Skeletal muscle satellite cell (primary cell): ENCODE measurements around the gene SEL1L2.

Experiments used
- H3K27me3 ChIP-seq: 2 replicates; pipeline ENCODE4 v1.7.0; 2013; ENCODE audit warnings: low read length; ENCODE audit not compliant: control insufficient read depth, insufficient read depth
- H3K36me3 ChIP-seq: 2 replicates; pipeline ENCODE4 v1.7.0; 2013; ENCODE audit warnings: mild to moderate bottlenecking, control low read depth, low read length; ENCODE audit not compliant: insufficient read depth
- H3K4me1 ChIP-seq: 2 replicates; pipeline ENCODE4 v1.7.0; 2013; ENCODE audit warnings: low read length; ENCODE audit not compliant: control insufficient read depth, insufficient read depth
- H3K4me2 ChIP-seq: 2 replicates; pipeline ENCODE4 v1.7.0; 2013; ENCODE audit warnings: mild to moderate bottlenecking, low read length
- H3K4me3 ChIP-seq: 2 replicates; pipeline ENCODE4 v1.7.0; 2013; ENCODE audit warnings: low read length
- H3K9ac ChIP-seq: 2 replicates; pipeline ENCODE4 v1.7.0; 2013; ENCODE audit warnings: mild to moderate bottlenecking, low read depth, low read length, moderate library complexity
- H3K9me3 ChIP-seq: replicated peaks from 2 replicates; pipeline ENCODE4 v1.7.0; 2013; ENCODE audit warnings: mild to moderate bottlenecking, control low read depth, low read length

Gene SEL1L2

GRCh38 chr20:13865156-13865555 is 125.3 kb downstream of the SEL1L2 start:
- H3K4me2 ChIP-seq, result no peak overlapping the region
- no peaks in the 10 kb centered on the region for H3K9me3 ChIP-seq
- H3K27me3 ChIP-seq, result no peaks in the 10 kb centered on the region
- H3K4me1 ChIP-seq, result peaks cover 10% of the 10 kb centered on the region
- no peak overlapping the region for H3K9ac ChIP-seq
- H3K4me3 ChIP-seq, result no peak overlapping the region
- no peaks in the 10 kb centered on the region for H3K36me3 ChIP-seq

DNA sequence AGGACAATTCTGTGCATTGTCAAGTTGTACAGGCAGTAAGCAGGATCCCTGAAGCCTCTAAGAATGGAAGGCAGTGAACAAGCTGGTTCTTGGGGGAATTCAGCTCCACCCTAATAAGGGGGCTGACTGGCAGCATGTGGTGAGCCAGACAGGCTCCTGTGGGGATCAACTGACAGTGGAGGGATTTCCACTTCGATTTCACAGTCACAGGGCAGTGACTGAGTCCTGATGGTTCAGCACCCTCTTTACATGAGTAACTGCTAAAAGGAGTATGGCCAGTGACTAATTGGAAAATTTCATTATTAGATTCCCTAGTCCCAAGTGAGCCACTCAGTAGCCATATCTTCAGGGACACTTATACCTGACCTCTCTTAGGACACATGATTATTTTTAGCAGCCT is 127.2 kb downstream of the SEL1L2 start:
- Histone ChIP-seq H3K4me2 (no peak overlapping the region), H3K27me3 (no peaks in the 10 kb centered on the region), H3K4me3 (no peak overlapping the region), H3K9me3 (no peaks in the 10 kb centered on the region), H3K9ac (no peak overlapping the region), H3K4me1 (peaks cover 10% of the 10 kb centered on the region), H3K36me3 (no peaks in the 10 kb centered on the region)

DNA sequence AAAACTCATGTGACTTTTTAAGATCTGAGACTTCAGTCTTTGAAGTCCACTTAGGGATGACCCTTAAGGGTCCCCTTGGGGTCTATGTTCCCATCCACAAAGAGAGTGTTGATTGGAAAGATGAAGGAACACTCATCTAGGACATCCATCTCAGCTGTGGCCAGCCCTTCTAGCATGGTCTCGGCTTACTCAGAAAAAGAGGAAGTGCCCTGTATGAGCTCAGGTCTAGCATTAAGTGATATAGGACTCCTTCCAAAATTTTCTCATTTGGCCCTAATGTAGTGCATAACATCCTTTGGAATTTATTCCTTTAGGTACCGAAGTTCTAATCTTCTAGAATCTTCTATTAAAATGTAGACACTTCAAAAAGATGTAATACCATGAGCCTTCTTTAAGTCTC is 128.2 kb downstream of the SEL1L2 start:
- no peaks in the 10 kb centered on the region for H3K36me3 ChIP-seq
- peaks cover 6% of the 10 kb centered on the region for H3K4me1 ChIP-seq
- no peak overlapping the region for H3K4me3 ChIP-seq
- H3K4me2 ChIP-seq, result no peak overlapping the region
- H3K27me3 ChIP-seq, result no peaks in the 10 kb centered on the region
- H3K9ac ChIP-seq, result no peak overlapping the region
- H3K9me3 ChIP-seq, result no peaks in the 10 kb centered on the region

- Histone ChIP-seq H3K36me3 (no peaks in the 10 kb centered on the region), H3K4me1 (no peaks in the 10 kb centered on the region), H3K27me3 (no peaks in the 10 kb centered on the region), H3K4me3 (no peak overlapping the region), H3K9ac (no peak overlapping the region), H3K4me2 (no peak overlapping the region), H3K9me3 (no peaks in the 10 kb centered on the region)
Observed at GRCh38 chr20:13858871-13859270, 131.5 kb downstream of the SEL1L2 start.

DNA sequence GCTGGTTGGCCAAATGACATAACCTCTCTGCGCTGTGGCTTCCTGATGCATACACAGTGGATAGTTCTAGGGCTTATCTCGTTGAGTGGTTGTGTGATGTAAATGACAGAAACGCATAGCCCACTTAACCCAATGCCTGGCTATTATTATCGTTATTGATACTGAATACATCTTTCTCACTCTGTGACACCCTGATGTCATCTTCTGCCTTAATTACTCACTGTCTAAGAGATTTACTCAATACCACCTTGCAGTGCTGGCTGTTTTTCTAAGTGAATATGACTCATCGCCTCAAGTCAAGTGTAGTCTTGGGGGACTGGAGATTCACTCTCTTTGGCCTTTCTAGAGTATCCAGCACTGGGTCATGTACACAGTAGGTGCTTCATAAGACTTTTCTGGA is 132.0 kb downstream of the SEL1L2 start:
- Histone ChIP-seq H3K4me2 (no peak overlapping the region), H3K27me3 (no peaks in the 10 kb centered on the region), H3K36me3 (no peaks in the 10 kb centered on the region), H3K4me1 (no peaks in the 10 kb centered on the region), H3K9me3 (no peaks in the 10 kb centered on the region), H3K9ac (no peak overlapping the region), H3K4me3 (no peak overlapping the region)

DNA sequence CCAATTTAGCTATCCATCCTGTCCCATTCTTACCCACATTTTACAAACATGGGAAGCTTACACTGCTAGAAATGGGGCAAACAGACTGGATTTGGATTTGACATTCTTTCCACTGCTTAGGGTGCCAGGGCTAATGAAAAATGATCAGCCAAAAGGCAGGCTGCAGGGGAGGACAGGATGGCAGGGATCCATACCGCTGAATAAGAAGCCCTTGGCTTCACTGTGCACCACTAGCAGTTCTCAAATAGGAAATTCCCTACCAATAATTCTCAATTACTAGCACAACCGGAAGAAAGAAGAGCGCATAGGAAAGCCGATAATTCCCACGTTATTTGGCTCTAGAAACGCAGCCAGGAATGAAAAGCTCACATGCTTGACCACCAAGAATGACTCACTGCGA is 132.5 kb downstream of the SEL1L2 start:
- H3K36me3 ChIP-seq, result no peaks in the 10 kb centered on the region
- no peak overlapping the region for H3K4me3 ChIP-seq
- no peaks in the 10 kb centered on the region for H3K9me3 ChIP-seq
- H3K27me3 ChIP-seq, result no peaks in the 10 kb centered on the region
- no peaks in the 10 kb centered on the region for H3K4me1 ChIP-seq
- no peak overlapping the region for H3K9ac ChIP-seq
- no peak overlapping the region for H3K4me2 ChIP-seq

DNA sequence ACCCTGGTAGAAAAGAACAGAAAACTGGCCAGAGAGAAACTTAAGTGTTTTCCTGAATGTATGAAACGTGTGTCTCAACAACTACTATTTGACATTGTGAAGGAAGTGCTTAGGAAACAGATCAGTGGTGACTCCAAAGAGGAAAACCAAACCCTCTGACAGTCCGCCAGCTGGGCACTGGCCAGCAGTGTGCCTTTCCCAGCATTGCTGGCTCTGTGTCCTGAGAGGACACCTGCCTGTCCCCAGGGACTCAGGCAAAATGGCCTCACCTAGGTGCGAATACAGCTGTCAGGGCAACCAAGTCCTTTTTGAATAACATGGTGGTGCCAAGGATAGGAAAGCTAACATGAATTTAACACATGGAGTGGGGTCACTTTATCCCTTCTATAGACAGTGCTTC is 133.1 kb downstream of the SEL1L2 start:
- H3K4me1 ChIP-seq, result no peaks in the 10 kb centered on the region
- H3K9ac ChIP-seq, result no peak overlapping the region
- H3K4me2 ChIP-seq, result no peak overlapping the region
- H3K4me3 ChIP-seq, result no peak overlapping the region
- H3K9me3 ChIP-seq, result no peaks in the 10 kb centered on the region
- no peaks in the 10 kb centered on the region for H3K36me3 ChIP-seq
- H3K27me3 ChIP-seq, result no peaks in the 10 kb centered on the region

- Histone ChIP-seq H3K4me3 (no peak overlapping the region), H3K9ac (no peak overlapping the region), H3K4me2 (no peak overlapping the region), H3K27me3 (no peaks in the 10 kb centered on the region), H3K9me3 (no peaks in the 10 kb centered on the region), H3K36me3 (no peaks in the 10 kb centered on the region), H3K4me1 (no peaks in the 10 kb centered on the region)
Observed at GRCh38 chr20:13856354-13856753, 134.1 kb downstream of the SEL1L2 start.

GRCh38 chr20:13855613-13856012 is 134.8 kb downstream of the SEL1L2 start:
- H3K4me1 ChIP-seq, result no peaks in the 10 kb centered on the region
- H3K27me3 ChIP-seq, result peaks cover 2% of the 10 kb centered on the region
- no peak overlapping the region for H3K4me2 ChIP-seq
- H3K9me3 ChIP-seq, result no peaks in the 10 kb centered on the region
- H3K4me3 ChIP-seq, result no peak overlapping the region
- no peaks in the 10 kb centered on the region for H3K36me3 ChIP-seq
- H3K9ac ChIP-seq, result no peak overlapping the region

DNA sequence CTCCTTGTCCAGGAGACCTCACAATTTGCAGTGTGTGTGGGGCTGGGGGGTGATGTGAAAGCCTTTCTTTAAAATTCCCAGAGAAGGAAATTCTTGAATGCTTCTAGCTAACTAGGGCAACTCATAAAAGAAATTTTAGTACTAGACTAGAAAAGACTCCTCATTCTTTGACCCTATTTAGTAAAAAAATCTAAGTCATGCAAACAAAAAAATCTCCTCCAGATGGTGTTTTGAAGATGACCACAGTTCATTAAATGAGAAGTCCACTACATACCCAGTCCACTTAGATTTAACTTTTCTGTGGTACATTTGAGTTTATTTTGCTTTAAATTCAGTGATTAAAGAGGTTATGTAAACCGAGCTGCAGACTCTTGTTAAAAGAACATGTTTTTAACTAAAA is 138.1 kb downstream of the SEL1L2 start:
- Histone ChIP-seq H3K4me3 (no peak overlapping the region), H3K27me3 (peaks cover 5% of the 10 kb centered on the region), H3K4me2 (no peak overlapping the region), H3K9ac (no peak overlapping the region), H3K4me1 (no peaks in the 10 kb centered on the region), H3K9me3 (no peaks in the 10 kb centered on the region), H3K36me3 (no peaks in the 10 kb centered on the region)

DNA sequence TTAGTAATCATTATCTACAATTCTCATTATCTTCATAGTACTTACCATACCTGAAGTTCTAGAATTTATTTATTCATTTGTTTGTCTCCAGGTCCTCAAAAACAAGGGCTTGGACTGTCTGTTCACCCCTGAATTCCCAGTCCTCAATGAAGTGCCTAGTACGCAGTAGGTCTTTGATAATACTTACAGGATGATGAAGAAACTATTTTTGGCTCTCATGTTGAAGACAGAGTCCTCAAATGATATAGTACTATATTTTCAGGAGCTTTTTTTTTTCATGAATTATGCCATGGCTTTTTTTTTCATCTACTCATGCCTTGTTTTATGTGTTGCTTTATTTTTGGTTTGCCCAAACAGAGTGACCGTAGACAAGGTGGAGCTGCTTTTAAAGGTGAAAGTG is 139.1 kb downstream of the SEL1L2 start:
- H3K4me3 ChIP-seq, result no peak overlapping the region
- H3K27me3 ChIP-seq, result peaks cover 5% of the 10 kb centered on the region
- H3K4me1 ChIP-seq, result no peaks in the 10 kb centered on the region
- H3K9me3 ChIP-seq, result no peaks in the 10 kb centered on the region
- H3K36me3 ChIP-seq, result no peaks in the 10 kb centered on the region
- no peak overlapping the region for H3K4me2 ChIP-seq
- no peak overlapping the region for H3K9ac ChIP-seq

DNA sequence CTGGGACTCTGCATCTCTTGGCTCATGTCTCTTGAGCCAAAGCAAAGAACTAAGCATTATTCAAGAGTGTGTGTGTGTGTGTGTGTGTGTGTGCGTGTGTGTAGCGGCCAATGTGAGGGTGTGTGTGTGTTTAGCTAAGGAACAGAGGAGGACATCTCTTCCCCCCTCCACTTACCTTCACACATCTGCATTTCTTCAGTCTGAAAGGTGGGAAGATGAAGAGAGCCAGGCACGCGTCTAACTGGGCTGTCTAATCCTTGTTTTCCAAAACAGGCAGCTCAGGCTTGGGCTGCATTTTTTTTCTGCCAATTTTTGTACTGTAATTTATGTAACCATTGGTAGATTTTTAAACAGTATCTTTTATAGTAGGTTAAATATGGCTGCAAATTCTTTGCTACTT is 146.1 kb downstream of the SEL1L2 start:
- H3K9me3 ChIP-seq, result no peaks in the 10 kb centered on the region
- H3K27me3 ChIP-seq, result peaks cover 30% of the 10 kb centered on the region

More for the DNA sequence above, 146.1 kb downstream of the SEL1L2 start:
- H3K9ac ChIP-seq, result no peak overlapping the region
- H3K4me1 ChIP-seq, result no peaks in the 10 kb centered on the region
- no peaks in the 10 kb centered on the region for H3K36me3 ChIP-seq
- no peak overlapping the region for H3K4me2 ChIP-seq
- no peak overlapping the region for H3K4me3 ChIP-seq
